ENCODE measurements around the gene GPR137B. TPM values are rescaled to one million over a fixed set of nuclear protein-coding genes. Genes with fewer than 3 reads are reported as not detected.

GPR137B gene
- total RNA-seq, 1 experiment from 2014 or later = 11.4 TPM

GRCh38 chr1:236206548-236206947, 64.2 kb downstream of the GPR137B start:
- ChIA-PET CTCF (no interaction called here), POLR2A (no interaction called here), RAD21 (ENCODE audit: low non-redundant PET in 1 of 2, low total read pairs in 2 of 2, uncharacterized antibody in 2 of 2, unreplicated experiment in 2 of 2) (no interaction called here)
- Histone ChIP-seq H3K4me1 (ENCODE audit: control insufficient read depth in 1 of 2, insufficient read depth in 2 of 2, low read length in 2 of 2) (no peaks in the 10 kb centered on the region), H3K4me3 (replicated peaks in 1 of 2; ENCODE audit: low read depth in 1 of 2, low read length in 2 of 2) (no peak overlapping the region), H3K9me3 (ENCODE audit: control insufficient read depth in 1 of 2, insufficient read depth in 1 of 2, low read depth in 1 of 2, low read length in 2 of 2) (no peaks in the 10 kb centered on the region), H3K79me2 (ENCODE audit: insufficient read depth, low read length) (no peaks in the 10 kb centered on the region), H3K27me3 (ENCODE audit: insufficient read depth, low read length) (no peaks in the 10 kb centered on the region), H3K9ac (ENCODE audit: low read length) (no peak overlapping the region), H3K4me2 (ENCODE audit: low read length) (no peak overlapping the region), H3K9me2 (ENCODE audit: insufficient read depth) (no peaks in the 10 kb centered on the region), H3K36me3 (ENCODE audit: control insufficient read depth in 1 of 2, insufficient read depth in 2 of 2, low read length in 2 of 2) (no peaks in the 10 kb centered on the region), H2AFZ (ENCODE audit: low read depth, low read length, poor library complexity, severe bottlenecking) (no peak overlapping the region), H3K27ac (ENCODE audit: low read depth, low read length) (no peak overlapping the region), H4K20me1 (ENCODE audit: insufficient read depth) (no peaks in the 10 kb centered on the region)
- DNase-seq (ENCODE audit: low read depth, low spot score) = no peak
- ATAC-seq = no peak
- TF ChIP-seq, protein P1, sequence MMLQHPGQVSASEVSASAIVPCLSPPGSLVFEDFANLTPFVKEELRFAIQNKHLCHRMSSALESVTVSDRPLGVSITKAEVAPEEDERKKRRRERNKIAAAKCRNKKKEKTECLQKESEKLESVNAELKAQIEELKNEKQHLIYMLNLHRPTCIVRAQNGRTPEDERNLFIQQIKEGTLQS (IDR thresholded peaks at IDR 0.05) = no peak
- TF ChIP-seq JUND (IDR thresholded peaks at IDR 0.05) (no peak), SRF (IDR thresholded peaks at IDR 0.05; ENCODE audit: low read depth) (no peak), ZFX (IDR thresholded peaks at IDR 0.05) (no peak), EGR1 (IDR thresholded peaks at IDR 0.05; ENCODE audit: low read depth) (no peak), ELF1 (IDR thresholded peaks at IDR 0.05; ENCODE audit: borderline replicate concordance, low read depth) (no peak), ZNF274 (IDR thresholded peaks at IDR 0.05; ENCODE audit: low read depth, low read length) (no peak), YY1 (IDR thresholded peaks at IDR 0.05; ENCODE audit: extremely low read depth, insufficient replicate concordance, low read depth, low read length) (no peak), RAD21 (IDR thresholded peaks at IDR 0.05; ENCODE audit: low read depth) (no peak)
- intact Hi-C loops (cut with micrococcal nuclease) = no loop called here
- no TSS peak for BruUV-seq (replicated peaks)

DNA sequence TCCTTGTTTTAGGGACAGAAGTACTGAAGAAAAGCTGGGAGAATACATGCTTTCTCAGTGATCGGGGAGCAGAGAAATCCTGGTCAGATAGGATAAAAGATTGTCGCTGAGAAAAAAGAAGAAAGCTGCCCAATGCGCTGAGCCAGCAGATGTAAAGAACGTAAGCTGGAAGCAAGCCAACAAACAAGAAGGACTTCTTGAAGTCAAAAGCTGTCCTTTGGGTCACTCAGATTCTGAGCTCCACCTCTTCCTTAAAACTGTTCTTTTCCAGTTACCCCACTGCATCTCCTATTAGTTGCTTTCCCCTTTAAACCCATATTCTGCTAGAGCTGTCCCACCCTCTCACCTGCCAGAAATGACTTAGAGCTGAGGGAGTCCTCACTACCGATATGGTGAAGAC, 64.8 kb downstream of the GPR137B start:
- ATAC-seq (no peak), DNase-seq (ENCODE audit: low read depth, low spot score) (no peak)
- no peak overlapping the region for H3K27ac ChIP-seq (ENCODE audit: low read depth, low read length)
- H3K4me1 ChIP-seq (ENCODE audit: control insufficient read depth in 1 of 2, insufficient read depth in 2 of 2, low read length in 2 of 2) = no peaks in the 10 kb centered on the region
- H3K9ac ChIP-seq (ENCODE audit: low read length) = no peak overlapping the region
- no peaks in the 10 kb centered on the region for H3K9me3 ChIP-seq (ENCODE audit: control insufficient read depth in 1 of 2, insufficient read depth in 1 of 2, low read depth in 1 of 2, low read length in 2 of 2)
- RAD21 ChIA-PET (ENCODE audit: low non-redundant PET in 1 of 2, low total read pairs in 2 of 2, uncharacterized antibody in 2 of 2, unreplicated experiment in 2 of 2) = no interaction called here
- H2AFZ ChIP-seq (ENCODE audit: low read depth, low read length, poor library complexity, severe bottlenecking) = no peak overlapping the region
- POLR2A ChIA-PET = no interaction called here
- H3K9me2 ChIP-seq (ENCODE audit: insufficient read depth) = no peaks in the 10 kb centered on the region
- CTCF ChIA-PET = no interaction called here
- no peak overlapping the region for H3K4me2 ChIP-seq (ENCODE audit: low read length)
- BruUV-seq (replicated peaks) = no TSS peak
- intact Hi-C loops (cut with micrococcal nuclease) = no loop called here
- TF ChIP-seq TCF7L2 (IDR thresholded peaks at IDR 0.05; ENCODE audit: borderline replicate concordance, extremely low read depth, insufficient read depth, insufficient read length) = no peak
- H3K36me3 ChIP-seq (ENCODE audit: control insufficient read depth in 1 of 2, insufficient read depth in 2 of 2, low read length in 2 of 2) = no peaks in the 10 kb centered on the region
- H3K4me3 ChIP-seq (replicated peaks in 1 of 2; ENCODE audit: low read depth in 1 of 2, low read length in 2 of 2) = no peak overlapping the region
- H4K20me1 ChIP-seq (ENCODE audit: insufficient read depth) = no peaks in the 10 kb centered on the region
- no peaks in the 10 kb centered on the region for H3K27me3 ChIP-seq (ENCODE audit: insufficient read depth, low read length)
- H3K79me2 ChIP-seq (ENCODE audit: insufficient read depth, low read length) = no peaks in the 10 kb centered on the region

All from HCT116 (cell line).